RWPE2 (cell line): ENCODE results near the gene SEPTIN1.
"Not testable (repeated sequence)": the region's sequence is repeated elsewhere in the genome, so short reads cannot be mapped to it uniquely, and the experiment has no call there.

Source experiments
- ATAC-seq: fragments of 200-7000 bp; cut with Tn5 transposase; 3 replicates; pipeline ENCODE4 v1.9.1; 2021; ENCODE audit warnings: low read depth
- DNase-seq: peaks from one replicate; pipeline ENCODE4 v3.0.0-alpha.2; 2020; ENCODE audit warnings: low spot score
- H3K27ac ChIP-seq: fragments of 450-650 bp; 2 replicates; pipeline ENCODE4 v1.5.1; 2017; ENCODE audit warnings: mild to moderate bottlenecking; ENCODE audit not compliant: poor library complexity, severe bottlenecking
- H3K27me3 ChIP-seq: fragments of 250-450 bp; sonication (Bioruptor Pico); 2 replicates; pipeline ENCODE4 v1.5.1; 2021; ENCODE audit warnings: mild to moderate bottlenecking, moderate library complexity; ENCODE audit not compliant: insufficient read depth, poor library complexity, severe bottlenecking
- H3K36me3 ChIP-seq: fragments of 250-450 bp; sonication (Bioruptor Pico); 2 replicates; pipeline ENCODE4 v1.5.1; 2020; ENCODE audit warnings: low read depth, mild to moderate bottlenecking, moderate library complexity
- H3K4me1 ChIP-seq: fragments of 250-450 bp; sonication (Bioruptor Pico); 2 replicates; pipeline ENCODE4 v1.5.1; 2021; ENCODE audit warnings: mild to moderate bottlenecking, moderate library complexity; ENCODE audit not compliant: insufficient read depth, poor library complexity, severe bottlenecking
- H3K4me3 ChIP-seq: fragments of 250-450 bp; sonication (Bioruptor Pico); 2 replicates; pipeline ENCODE4 v1.5.1; 2021; ENCODE audit warnings: mild to moderate bottlenecking, moderate library complexity; ENCODE audit not compliant: severe bottlenecking
- H3K9me3 ChIP-seq: fragments of 250-450 bp; sonication (Bioruptor Pico); 2 replicates; pipeline ENCODE4 v1.5.1; 2021; ENCODE audit warnings: mild to moderate bottlenecking, moderate library complexity; ENCODE audit not compliant: severe bottlenecking
- TF ChIP-seq, protein P1 (sequence below): fragments of 450-650 bp; IDR thresholded peaks from one replicate; pipeline ENCODE4 v1.5.1; 2017; ENCODE audit warnings: mild to moderate bottlenecking, moderate library complexity; ENCODE audit not compliant: poor library complexity, severe bottlenecking

Gene SEPTIN1

DNA sequence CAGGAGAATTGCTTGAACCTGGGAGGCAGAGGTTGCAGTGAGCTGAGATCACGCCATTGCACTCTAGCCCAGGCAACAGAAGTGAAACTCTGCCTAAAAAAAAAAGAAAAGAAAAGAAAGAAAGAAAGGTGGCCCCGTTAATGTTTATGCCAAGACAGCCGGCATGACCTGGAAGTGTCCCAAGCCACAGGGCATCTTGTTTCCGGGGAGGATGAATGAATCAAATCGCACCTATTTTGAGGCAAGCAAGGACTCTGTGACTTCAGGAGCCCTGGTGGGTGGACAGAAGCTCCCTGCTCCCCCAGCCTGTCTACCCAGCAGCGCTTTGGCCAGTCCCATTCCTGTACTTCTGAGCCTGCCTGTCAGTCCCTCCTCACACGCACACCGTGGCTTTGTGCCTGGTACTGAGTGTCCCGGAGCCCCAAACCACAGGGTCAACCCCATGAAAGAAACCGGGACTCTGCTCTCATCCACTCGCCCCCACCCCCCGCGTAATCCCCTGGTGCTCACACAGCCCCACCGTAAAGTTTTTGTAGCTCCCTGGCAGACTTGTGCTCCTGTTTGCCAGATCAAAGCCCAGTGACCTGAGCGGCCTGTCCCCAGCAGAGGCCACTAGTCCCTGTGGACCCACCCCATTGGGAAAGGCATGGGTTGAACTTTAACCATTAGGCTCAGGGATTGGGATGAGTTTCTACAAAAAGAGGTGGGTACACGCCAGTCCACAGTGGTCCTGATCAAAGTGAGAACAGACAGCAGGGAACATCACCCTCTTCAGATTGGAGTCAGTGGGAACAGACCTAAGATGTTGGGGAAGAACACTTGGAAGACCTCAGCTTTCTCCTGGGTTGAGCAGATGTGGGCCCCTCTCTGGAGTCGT is 46.5 kb downstream of the SEPTIN1 start:
- Histone ChIP-seq H3K4me3 (peak overlapping the region; percentile 90), H3K36me3 (no peaks in the 10 kb centered on the region), H3K4me1 (no peaks in the 10 kb centered on the region), H3K27me3 (no peaks in the 10 kb centered on the region), H3K27ac (peak overlapping the region; percentile 70), H3K9me3 (no peaks in the 10 kb centered on the region)
- ATAC-seq: peak; percentile 3; the same call in 1 of the 3 replicates
- TF ChIP-seq, protein P1, sequence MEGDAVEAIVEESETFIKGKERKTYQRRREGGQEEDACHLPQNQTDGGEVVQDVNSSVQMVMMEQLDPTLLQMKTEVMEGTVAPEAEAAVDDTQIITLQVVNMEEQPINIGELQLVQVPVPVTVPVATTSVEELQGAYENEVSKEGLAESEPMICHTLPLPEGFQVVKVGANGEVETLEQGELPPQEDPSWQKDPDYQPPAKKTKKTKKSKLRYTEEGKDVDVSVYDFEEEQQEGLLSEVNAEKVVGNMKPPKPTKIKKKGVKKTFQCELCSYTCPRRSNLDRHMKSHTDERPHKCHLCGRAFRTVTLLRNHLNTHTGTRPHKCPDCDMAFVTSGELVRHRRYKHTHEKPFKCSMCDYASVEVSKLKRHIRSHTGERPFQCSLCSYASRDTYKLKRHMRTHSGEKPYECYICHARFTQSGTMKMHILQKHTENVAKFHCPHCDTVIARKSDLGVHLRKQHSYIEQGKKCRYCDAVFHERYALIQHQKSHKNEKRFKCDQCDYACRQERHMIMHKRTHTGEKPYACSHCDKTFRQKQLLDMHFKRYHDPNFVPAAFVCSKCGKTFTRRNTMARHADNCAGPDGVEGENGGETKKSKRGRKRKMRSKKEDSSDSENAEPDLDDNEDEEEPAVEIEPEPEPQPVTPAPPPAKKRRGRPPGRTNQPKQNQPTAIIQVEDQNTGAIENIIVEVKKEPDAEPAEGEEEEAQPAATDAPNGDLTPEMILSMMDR: no peak
- DNase-seq: no peak

DNA sequence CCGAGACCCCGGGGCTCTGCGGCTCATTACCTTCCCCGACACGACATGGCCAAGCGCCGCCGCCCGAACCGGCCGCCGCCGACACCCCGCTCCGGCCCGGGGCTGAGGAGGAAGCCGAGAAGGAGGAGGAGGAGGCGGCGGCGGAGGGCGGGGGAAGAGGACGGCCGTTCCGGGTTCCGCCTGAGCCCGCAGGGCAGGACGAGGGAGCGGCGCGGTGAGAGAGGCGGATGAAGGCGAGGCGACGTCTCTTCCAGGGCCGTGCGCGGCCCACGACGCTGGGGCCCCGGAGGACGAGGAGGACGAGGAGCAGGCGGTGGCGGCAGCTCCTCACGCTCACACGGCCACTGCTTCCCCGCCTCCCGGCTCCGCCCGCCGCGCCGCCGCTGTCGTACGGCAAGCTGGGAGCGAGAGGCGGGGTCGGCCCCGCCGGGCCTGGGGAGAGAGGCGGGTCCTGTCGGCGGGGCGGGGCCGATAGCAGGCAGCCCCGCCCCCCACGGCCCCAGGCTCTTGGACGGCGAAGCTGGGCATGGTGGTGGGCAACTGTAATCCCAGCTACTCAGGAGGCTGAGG is 47.2 kb downstream of the SEPTIN1 start:
- not testable (repeated sequence) for H3K4me1 ChIP-seq, H3K36me3 ChIP-seq, DNase-seq, H3K9me3 ChIP-seq, H3K27me3 ChIP-seq
- Histone ChIP-seq H3K27ac (peak overlapping the region; percentile 70), H3K4me3 (peak overlapping the region; percentile 90)
- ATAC-seq: peak; percentile 79

DNA sequence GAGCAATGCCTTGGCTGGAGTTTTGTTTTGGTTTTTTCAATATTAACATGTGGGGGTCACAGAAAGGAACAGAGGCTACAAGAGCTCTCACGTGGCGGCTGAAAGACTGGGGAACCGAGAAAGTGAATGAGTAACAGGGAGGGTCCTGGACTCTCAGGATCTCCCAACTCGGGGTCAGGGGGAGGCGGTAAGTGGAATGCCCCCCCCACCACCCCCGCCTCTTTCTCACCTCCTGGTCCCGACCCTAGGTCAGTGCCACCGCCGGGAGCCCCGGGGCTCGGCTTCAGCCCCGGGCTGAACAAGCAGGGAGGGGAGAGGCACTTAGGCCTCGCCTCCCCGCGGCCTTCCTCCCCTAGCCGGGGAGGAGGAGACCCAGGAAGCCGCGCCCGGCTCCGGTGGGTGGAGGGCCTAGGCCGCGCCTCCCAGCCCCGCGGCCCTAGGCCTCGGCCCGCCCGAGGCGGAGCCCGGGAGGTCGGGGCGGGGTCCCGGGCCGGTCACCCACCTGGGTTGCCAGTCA is 47.8 kb downstream of the SEPTIN1 start:
- H3K27me3 ChIP-seq, DNase-seq, H3K4me1 ChIP-seq, H3K36me3 ChIP-seq, H3K9me3 ChIP-seq: not testable (repeated sequence)
- Histone ChIP-seq H3K4me3 (peak overlapping the region; percentile 90), H3K27ac (peak overlapping the region; percentile 70)
- ATAC-seq: peak; percentile 95
